ENCODE data around the gene CAMK2N2. TPM values are rescaled to one million over a fixed set of nuclear protein-coding genes. Genes with fewer than 3 reads are reported as not detected.

CAMK2N2 gene
- total RNA-seq, 1 donor from 2014 or later: 0.35 TPM

DNA sequence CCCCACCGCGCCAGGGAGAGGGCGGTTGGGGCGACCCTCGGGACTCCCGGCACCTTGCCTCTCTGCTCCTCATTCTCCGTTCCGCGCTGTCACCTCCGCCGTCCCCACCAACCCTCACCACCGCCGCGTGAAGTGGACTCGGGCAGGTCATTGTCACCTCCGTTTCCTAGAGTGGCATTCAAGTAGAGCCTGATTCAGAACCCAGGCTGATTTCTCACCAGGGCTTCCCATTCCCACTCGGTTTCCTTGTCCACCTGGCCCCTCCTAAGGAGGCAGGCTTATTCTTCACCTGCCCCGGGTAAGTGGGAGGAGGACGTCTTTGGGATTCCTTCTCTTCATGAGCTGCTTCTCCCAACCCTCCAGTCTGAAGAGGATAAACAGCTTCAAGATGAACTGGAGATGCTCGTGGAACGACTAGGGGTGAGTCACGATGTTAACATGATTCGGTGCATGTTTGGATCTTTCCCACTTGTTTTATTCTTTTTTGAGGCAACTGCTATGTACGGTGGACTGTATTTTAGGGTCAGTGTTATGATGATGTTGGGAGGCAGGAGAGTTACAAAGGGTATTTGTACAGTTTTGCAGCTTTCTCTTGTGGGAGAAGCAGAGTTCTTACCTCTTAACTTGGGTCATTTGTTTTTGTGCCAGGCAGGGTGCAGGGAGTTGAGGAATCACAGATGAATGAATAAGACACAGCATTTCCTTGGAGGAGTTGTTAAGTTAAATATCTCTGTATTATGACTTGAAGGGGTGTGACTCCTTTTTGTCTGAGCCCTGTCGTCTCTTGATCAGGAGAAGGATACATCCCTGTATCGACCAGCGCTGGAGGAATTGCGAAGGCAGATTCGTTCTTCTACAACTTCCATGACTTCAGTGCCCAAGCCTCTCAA is 38.4 kb upstream of the CAMK2N2 start:
- TF ChIP-seq, protein P1, sequence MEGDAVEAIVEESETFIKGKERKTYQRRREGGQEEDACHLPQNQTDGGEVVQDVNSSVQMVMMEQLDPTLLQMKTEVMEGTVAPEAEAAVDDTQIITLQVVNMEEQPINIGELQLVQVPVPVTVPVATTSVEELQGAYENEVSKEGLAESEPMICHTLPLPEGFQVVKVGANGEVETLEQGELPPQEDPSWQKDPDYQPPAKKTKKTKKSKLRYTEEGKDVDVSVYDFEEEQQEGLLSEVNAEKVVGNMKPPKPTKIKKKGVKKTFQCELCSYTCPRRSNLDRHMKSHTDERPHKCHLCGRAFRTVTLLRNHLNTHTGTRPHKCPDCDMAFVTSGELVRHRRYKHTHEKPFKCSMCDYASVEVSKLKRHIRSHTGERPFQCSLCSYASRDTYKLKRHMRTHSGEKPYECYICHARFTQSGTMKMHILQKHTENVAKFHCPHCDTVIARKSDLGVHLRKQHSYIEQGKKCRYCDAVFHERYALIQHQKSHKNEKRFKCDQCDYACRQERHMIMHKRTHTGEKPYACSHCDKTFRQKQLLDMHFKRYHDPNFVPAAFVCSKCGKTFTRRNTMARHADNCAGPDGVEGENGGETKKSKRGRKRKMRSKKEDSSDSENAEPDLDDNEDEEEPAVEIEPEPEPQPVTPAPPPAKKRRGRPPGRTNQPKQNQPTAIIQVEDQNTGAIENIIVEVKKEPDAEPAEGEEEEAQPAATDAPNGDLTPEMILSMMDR (conservative IDR thresholded peaks at IDR 0.05; ENCODE audit: low read depth, low read length): no peak
- DNase-seq (ENCODE audit: low read depth): no peak
- peak overlapping the region; percentile 98 for H3K4me3 ChIP-seq (ENCODE audit: low read depth, low read length)

DNA sequence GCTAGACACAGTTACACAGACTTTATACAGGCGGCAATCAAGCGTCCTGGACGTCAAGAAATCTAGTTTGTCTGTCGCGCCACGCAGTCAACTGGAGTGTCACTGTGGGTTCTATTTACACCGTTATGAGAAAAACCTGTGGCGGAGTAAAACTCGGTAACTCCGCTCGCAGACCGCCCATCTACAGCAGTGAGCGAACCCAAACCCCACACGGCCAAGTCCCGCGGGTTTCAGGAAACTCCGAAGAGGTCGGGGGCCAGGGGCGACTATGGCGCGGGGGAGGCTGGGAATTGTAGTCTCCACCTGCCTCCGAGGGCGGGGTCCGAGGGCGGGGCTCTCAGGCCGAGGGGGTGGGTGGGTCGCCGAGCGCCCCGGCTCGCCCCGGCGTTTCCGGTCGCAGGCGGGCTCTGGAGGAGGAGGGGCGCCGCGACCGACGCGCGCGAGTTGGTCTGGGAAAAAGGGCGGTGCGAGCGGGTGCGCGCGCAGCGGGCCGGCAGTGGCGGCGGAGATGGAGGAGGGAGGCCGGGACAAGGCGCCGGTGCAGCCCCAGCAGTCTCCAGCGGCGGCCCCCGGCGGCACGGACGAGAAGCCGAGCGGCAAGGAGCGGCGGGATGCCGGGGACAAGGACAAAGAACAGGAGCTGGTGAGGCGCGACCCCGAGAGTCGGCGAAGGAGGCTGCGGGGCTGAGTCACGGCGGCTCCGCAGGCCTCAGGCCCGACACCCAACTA is 37.6 kb upstream of the CAMK2N2 start, which contains the start of gene PSMD2:
Gene PSMD2, plus strand, starts transcription at position 483 of the 729 bp plus-strand sequence. Its CDS starts 26 bp downstream, at position 509.
- DNase-seq (ENCODE audit: low read depth): no peak
- peak within 1 kb of the TSS; percentile 98 for H3K4me3 ChIP-seq (ENCODE audit: low read depth, low read length)
- TF ChIP-seq, protein P1 (conservative IDR thresholded peaks at IDR 0.05; ENCODE audit: low read depth, low read length): no peak

DNA sequence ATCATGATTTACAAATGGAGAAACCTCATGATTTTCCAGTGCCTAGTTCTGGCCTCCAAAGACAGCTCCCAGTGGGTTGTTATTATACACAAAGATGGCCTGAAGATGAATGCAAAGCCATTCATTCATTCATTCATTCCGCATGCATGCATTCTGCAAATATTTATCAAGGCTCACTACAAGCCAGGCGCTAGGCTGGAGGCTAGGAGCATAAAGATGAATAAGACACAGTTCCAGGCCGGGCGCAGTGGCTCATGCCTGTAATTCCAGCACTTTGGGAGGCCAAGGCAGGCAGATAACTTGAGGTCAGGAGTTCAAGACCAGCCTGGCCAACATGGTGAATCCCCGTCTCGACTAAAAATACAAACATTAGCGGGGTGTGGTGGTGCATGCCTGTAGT is 35.3 kb upstream of the CAMK2N2 start:
- DNase-seq (ENCODE audit: low read depth): no peak
- TF ChIP-seq, protein P1 (conservative IDR thresholded peaks at IDR 0.05; ENCODE audit: low read depth, low read length): no peak
- H3K4me3 ChIP-seq (ENCODE audit: low read depth, low read length): no peak overlapping the region

DNA sequence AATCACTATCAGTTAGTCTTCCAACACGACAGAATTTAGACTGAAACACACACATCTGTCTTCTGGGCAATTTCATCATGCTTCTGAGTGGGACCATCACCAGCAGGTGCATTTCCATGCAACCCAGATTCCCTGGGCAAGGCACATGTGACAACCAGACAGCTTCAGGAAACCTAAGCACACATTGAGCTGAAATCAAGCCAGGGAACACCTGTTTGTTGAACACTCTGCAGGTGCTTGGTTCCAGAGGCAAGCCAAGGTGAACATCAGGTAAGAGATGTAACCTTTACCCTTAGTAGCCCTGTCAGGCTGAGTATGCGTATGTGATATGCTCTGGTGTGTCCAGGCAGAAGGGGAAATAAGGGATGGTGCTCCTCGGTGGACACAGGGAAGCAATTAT is 34.4 kb upstream of the CAMK2N2 start:
- no peak for DNase-seq (ENCODE audit: low read depth)
- TF ChIP-seq, protein P1 (conservative IDR thresholded peaks at IDR 0.05; ENCODE audit: low read depth, low read length): no peak
- no peak overlapping the region for H3K4me3 ChIP-seq (ENCODE audit: low read depth, low read length)

DNA sequence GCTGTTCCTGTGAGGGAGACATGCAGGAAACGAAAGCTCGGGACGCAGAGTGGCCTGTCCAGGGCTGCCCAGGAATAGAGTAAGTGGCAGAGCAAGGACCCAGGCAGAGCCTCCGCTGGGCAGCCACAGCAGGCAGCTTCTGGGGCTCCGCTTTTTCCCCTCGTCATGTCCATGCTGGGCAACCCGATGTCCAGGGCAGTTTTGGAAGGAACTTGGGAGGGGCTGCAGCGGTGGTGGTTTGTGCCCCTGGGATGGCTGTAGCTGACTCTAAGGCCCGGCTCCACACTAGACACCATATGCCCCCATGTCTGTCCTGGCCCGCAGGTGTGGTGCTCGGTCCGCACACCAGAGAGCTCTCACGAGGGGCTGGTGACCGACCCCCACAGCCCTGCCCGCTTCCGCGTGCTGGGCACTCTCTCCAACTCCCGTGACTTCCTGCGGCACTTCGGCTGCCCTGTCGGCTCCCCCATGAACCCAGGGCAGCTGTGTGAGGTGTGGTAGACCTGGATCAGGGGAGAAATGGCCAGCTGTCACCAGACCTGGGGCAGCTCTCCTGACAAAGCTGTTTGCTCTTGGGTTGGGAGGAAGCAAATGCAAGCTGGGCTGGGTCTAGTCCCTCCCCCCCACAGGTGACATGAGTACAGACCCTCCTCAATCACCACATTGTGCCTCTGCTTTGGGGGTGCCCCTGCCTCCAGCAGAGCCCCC is 30.5 kb upstream of the CAMK2N2 start:
- no peak for DNase-seq (ENCODE audit: low read depth)
- H3K4me3 ChIP-seq (ENCODE audit: low read depth, low read length): no peak overlapping the region
- TF ChIP-seq, protein P1 (conservative IDR thresholded peaks at IDR 0.05; ENCODE audit: low read depth, low read length): no peak

DNA sequence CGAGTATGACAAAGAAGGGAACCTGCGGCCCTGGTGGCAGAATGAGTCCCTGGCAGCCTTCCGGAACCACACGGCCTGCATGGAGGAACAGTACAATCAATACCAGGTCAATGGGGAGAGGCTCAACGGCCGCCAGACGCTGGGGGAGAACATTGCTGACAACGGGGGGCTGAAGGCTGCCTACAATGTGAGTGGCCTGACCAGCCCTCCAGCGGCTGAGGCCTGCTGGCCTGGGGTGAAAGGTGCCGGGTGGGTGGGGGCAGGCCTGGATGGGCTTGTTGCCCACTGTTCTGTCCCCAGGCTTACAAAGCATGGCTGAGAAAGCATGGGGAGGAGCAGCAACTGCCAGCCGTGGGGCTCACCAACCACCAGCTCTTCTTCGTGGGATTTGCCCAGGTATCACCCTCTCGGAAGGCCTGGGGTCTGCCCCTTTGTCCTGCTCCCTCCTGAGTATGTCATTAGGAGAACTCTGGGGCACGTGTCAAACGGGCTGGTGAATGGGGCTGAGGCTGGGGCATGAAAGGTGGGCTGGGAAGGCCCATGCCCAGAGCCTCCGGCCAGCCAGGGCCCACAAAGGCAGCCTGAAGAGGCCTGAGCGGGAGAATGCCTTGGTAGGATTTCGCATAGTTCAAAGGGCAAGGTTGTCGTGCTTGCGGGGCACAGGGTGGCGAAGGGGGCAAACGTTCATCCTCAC is 29.8 kb upstream of the CAMK2N2 start:
- TF ChIP-seq, protein P1 (conservative IDR thresholded peaks at IDR 0.05; ENCODE audit: low read depth, low read length): no peak
- DNase-seq (ENCODE audit: low read depth): no peak
- no peak overlapping the region for H3K4me3 ChIP-seq (ENCODE audit: low read depth, low read length)

All from epithelial cell of proximal tubule (primary cell).